GM21786 (cell line): ENCODE measurements around the gene POGZ.

Source experiments
- ATAC-seq: cut with Tn5 transposase; IDR thresholded peaks from one replicate; pipeline ENCODE4 v1.9.1; 2021; ENCODE audit not compliant: unreplicated experiment

Gene POGZ

GRCh38 chr1:151459331-151460046 is at the start of gene POGZ:
TSS of gene POGZ (minus strand) at chr1:151459494. CDS start at chr1:151442204, 17,290 bp downstream.
- ATAC-seq, result peak; percentile 68

GRCh38 chr1:151508833-151509232 is 49.5 kb upstream of the POGZ start:
- ATAC-seq, result no peak

- no peak for ATAC-seq
Observed at GRCh38 chr1:151504759-151505158, 45.5 kb upstream of the POGZ start.

- ATAC-seq, result no peak
Observed at GRCh38 chr1:151504252-151504651, 45.0 kb upstream of the POGZ start.

GRCh38 chr1:151502859-151503780 is 43.8 kb upstream of the POGZ start:
- ATAC-seq, result no peak

GRCh38 chr1:151502035-151502700 is 42.9 kb upstream of the POGZ start:
- no peak for ATAC-seq

- ATAC-seq, result no peak
Observed at GRCh38 chr1:151501474-151501873, 42.2 kb upstream of the POGZ start.

GRCh38 chr1:151499930-151500329 is 40.6 kb upstream of the POGZ start:
- no peak for ATAC-seq

- no peak for ATAC-seq
Observed at GRCh38 chr1:151499365-151499764, 40.1 kb upstream of the POGZ start.

- no peak for ATAC-seq
Observed at GRCh38 chr1:151495316-151495715, 36.0 kb upstream of the POGZ start.

- ATAC-seq, result no peak
Observed at GRCh38 chr1:151494741-151495281, 35.5 kb upstream of the POGZ start.

- ATAC-seq, result no peak
Observed at GRCh38 chr1:151493042-151493441, 33.7 kb upstream of the POGZ start.

- no peak for ATAC-seq
Observed at GRCh38 chr1:151492120-151492519, 32.8 kb upstream of the POGZ start.

GRCh38 chr1:151491641-151492040 is 32.3 kb upstream of the POGZ start:
- ATAC-seq, result no peak

GRCh38 chr1:151486557-151486956 is 27.3 kb upstream of the POGZ start:
- no peak for ATAC-seq

- ATAC-seq, result no peak
Observed at GRCh38 chr1:151485685-151486255, 26.5 kb upstream of the POGZ start.

GRCh38 chr1:151482017-151482416 is 22.7 kb upstream of the POGZ start:
- no peak for ATAC-seq

GRCh38 chr1:151479462-151479861 is 20.2 kb upstream of the POGZ start:
- ATAC-seq, result no peak

GRCh38 chr1:151478923-151479322 is 19.6 kb upstream of the POGZ start:
- no peak for ATAC-seq

GRCh38 chr1:151478140-151478812 is 19.0 kb upstream of the POGZ start:
- no peak for ATAC-seq
